Measurements from ENCODE around the gene TMEM44.

Gene TMEM44

DNA sequence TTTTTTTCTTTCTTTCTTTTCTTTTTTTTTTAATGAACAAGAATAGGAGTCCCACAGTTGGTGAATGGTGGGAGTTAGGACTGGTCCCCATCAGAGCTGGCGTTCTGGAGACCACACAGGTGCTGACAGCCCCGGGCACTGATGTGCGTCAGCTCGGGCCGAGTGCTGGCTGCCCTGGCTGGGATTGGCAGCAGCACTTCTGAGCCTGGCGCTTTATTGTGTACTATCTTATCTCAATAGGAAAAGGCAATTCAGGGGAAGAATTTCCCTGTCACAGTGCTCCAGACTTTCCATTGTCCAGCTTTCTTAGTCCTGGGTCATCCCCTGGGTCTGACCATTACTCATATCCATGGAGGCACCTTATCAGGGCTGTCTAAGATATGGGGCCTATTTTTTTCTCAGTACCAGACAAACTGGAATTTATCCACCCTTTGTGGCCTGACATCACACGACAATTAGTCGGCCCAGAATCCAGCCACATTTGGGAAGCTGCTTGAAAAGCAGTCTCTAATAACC, 54.1 kb downstream of the TMEM44 start:
- DNase-seq (ENCODE audit: low read depth in 2 of 2), result no peak

DNA sequence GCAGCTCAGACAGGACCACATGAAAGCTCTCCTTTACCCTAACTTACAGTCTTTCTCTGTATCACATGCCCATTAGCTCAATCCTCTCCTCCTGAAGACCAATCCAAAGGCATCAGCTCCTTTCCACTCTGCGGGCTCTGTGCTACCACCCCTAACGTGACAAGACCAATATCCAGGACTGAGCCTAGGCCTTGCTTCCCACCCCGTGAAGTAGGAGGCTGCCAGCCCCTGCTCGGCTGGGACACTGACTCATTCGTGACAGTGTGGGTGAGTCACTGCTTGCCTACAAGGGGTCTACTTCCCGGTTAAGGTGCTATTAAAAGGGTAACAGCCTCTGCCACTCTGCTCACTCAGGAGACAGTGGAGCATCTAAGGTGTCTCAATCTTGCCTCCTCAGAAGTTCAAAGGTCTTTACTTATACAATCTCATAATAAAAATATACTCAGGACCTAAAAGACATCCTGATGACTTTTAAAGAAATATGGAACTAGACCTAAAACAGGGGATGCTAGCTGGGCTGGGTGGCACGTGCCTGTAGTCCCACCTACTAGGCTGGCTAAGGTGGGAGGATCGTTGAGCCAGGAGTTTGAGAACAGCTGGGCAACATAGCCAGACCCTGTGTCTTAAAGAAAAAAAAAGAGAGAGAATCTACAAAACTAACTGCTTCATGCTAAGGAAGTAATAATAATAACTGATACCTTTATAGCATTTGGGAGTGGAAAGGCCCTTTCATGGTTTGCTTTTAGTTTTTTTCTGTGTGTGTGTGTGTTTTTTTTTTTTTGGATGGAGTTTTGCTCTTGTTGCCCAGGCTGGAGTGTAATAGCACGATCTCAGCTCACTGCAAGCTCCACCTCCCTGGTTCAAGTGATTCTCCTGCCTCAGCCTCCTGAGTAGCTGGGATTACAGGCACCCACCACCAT, 55.0 kb downstream of the TMEM44 start:
- DNase-seq (ENCODE audit: low read depth in 2 of 2), result no peak

DNA sequence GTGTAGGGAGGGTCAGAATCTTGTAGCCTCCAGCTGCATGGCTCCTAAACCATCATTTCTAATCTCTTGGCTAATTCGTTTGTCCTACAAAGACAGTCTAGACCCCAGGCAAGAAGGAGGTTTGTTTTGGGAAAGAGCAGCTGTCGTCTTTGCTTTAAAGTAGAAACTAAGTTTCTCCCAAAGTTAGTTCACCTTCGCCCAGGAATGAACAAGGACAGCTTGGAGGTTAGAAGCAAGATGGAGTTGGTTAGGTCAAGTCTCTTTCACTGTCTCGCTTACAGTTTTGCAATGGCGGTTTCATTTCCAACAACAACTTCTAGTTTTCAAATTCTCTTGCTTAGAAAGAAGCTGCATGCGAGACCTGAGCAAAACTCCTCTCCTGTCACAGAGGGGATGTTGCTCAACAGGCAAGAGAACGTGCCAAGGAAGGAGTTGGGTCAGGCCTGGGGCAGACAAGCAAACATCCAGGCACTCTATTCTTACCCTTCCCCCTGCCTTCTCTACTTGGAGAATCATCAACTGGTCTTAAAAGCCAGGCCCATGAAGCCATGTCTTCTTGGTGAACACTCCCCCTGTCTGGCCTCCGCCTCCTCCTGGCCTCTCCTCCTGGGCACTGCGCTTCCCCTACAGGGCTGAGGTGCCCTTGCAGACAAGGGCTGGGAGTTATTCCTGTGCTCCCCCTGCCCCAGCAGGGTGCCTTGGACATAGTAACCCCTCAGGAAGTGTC, 57.6 kb downstream of the TMEM44 start:
- DNase-seq (ENCODE audit: low read depth in 2 of 2), result no peak

DNA sequence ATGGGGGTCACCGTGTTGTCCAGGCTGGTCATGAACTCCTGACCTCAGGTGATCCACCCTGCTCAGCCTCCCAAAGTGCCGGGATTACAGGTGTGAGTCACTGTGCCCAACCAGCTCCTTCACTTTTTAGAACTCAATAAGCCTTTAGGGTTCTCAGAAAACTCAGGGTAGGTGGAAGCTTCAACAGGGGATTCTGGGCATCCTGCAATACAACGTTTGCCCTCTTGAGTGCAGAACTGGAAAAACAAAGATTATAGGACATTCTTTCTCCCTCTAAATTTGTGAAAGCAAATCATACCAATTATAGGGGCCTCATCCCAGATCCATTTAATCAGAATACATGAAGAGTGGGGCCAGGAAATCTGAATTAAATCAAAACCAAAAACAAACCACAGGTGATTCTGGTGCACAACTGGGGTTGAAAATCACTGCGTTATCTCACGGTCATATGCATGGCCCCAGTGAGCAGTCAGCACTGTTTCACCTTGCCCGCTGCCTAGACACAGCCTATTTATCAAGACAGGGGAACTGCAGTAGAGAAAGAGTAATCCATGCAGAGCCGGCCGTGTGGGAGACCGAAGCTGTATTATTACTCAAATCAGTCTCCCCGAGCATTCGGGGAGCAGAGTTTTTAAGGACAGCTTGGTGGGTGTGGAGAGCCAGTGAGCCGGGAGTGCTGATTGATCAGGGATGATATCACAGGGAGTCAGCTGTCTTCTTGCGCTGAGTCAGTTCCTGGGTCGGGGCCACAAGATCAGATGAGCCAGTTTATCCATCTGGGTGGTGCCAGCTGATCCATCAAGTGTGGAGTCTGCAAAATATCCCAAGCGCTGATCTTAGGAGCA, 58.4 kb downstream of the TMEM44 start:
- no peak for DNase-seq (ENCODE audit: low read depth in 2 of 2)

DNA sequence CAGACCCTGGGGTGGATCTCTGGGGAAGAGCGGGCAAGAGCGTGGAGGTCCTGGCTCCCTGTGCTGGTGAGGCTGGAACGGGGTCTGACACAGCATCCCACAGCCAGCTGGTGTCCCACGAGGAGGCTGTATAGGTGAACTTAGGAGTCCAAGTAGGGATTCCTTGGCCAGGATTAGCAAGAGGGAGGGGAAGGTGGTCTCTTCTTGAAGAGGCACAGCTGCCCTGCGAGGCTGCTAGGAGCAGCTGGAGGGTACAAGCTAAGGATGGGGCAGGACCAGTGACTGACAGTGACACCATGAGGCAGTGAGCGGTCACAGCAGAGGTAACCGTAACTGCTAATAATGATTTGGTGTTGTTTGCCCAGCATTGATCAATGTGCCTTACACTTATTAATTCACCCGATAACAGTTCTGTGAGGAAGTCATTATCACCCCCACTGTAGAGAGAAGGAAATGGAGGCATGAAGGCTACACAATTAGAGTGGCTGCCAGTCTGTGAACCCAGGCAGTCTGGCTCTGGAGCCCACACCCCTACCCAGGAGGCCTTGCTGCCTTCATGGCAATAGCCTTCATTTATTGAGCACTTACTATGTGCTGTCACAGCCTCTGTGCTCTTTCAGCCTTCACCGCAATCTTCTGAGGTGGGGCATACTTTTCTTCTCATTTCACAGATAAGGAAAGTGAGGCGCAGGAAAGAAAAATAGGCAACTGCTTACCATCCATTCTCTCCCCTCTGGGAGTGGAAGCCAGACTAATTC, 59.4 kb downstream of the TMEM44 start:
- no peak for DNase-seq (ENCODE audit: low read depth in 2 of 2)

DNA sequence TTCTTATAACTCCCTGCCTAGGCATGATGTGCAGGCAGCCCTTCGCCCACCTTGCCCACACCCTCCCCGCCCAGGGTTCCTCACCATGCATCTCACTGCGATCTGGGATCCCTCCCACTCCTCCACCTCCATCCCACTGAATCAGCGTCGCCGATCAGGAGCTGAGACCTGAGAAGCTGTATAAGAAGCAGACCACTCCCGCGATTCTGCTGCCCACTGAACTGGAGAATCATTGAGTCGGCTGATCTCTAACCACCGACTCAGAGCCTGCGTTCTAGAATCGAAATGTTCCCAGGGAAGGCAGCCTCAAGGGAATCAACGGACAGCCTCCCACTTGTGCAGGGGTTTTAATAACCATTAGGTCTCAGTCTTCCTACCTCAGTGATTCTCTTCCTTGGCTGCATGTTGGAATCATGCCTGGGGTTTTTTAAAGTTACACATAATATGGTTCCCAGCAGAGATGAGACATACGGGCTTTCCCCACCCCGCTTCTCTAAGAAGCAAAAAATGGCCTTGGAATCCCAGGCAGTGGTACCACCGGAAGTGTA, 60.2 kb downstream of the TMEM44 start:
- no peak for DNase-seq (ENCODE audit: low read depth in 2 of 2)

DNA sequence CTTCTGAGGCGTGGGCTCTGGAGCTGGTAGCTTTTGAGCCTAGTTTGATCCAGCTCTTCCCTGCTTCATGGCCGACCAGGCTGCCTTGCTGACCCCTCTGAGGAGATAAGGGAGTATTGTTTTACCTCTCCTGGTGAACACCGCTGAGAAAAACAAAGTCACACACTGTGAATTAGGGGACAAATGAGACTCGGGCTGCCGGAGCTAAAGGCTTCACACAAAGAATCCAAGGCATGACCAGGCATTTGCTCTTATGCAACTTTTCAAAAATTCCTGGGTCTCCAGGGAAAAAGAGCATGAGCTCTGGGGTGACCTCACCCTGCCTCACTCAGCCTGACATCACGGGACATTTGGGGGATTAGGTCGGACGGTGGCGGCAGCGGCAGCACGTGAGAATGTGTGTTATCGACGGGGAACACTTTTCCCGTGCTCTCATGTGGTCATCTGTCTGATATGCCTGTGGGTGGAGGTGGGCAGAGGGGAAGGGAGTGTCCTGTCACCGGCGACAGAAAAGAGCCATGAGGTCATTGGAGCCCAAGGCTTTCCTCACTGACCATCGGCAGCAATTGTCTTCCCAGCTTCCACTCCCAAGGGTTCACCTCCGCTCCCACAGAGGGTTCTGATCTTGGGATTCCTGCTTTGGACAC, 61.0 kb downstream of the TMEM44 start:
- DNase-seq (ENCODE audit: low read depth in 2 of 2), result no peak

DNA sequence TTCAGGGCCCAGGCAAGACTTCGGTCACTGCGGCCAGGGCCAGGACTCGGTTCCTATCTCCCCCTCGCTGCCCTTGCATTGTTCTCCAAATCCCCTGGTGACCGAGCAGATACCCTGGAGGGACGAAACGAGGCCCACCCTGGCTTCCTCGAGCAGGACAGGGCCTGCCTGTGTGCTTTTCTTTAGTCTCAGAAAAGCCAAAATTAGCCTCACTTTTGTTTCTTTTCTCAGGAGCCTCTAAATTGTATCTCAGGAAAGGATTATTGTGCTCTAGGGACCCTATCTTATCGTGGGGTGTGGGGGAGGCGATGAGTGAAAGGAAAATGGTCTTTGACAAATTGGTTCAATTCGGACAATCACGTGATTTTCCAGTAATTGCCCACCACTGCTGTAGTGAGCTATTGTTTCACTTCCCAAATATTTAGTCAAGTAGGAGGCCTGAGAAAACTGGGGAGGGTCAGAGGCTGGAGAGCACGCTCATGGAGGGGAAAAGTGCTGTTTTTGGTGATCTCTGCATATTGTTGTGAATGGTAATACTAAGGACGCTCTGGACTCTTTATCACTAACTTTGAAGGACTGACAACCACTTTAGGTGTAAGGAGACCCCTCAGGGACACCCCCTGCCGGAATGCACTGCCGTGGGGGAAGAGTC, 61.6 kb downstream of the TMEM44 start:
- DNase-seq (ENCODE audit: low read depth in 2 of 2), result no peak

DNA sequence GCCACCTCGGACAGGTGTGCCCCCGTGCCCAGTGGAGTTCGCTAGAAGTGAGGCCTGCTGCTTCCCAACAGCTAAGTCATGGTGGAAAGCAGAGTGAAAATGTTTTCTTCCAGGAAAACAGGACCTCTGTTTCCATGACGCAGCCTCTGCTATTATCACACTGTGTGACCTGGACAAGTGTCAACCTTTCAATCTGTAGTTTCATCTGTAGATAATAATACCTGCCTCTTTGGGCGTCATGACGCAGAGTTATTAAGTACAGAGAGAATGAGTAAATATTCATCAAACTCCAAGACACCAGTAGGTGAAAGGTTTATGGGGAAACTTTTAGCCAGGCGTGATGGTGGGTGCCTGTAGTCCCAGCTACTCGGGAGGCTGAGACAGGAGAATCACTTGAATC, 62.3 kb downstream of the TMEM44 start:
- DNase-seq (ENCODE audit: low read depth in 2 of 2), result no peak

DNA sequence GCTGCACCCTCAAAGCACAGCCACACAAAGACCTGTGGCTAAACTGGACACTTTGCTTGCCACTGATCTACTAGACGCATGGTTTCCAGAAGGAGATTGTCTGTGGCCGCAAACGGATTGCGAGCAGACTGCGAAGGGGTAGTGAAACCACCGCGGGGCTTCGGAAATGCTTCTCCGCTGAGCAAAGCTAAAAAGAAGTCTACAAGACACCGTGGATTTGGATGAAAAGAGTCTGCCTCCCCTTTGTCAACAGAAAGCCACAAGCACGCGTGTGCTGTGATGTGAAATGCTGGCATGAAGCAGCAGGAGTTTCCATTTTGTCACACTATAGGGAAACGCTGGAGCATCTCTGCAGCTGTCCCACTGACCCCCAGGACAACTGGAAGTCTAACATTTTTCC, 63.0 kb downstream of the TMEM44 start:
- DNase-seq (ENCODE audit: low read depth in 2 of 2), result no peak

DNA sequence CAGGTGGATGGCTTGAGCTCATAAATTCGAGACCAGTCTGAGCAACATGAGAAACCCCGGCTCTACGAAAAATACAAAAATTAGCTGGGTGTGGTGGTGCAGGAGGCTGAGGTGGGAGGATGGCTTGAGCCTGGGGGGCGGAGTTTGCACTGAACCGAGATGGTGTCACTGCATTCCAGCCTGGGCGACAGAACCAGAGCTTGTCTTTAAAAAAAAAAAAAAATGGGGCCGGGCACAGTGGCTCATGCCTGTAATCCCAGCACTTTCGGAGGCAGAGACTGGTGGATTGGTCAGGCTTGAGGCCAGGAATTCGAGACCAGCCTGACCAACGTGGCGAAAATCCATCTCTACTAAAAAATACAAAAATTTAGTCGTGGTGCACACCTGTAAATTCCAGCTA, 64.0 kb downstream of the TMEM44 start:
- DNase-seq (ENCODE audit: low read depth in 2 of 2), result no peak

DNA sequence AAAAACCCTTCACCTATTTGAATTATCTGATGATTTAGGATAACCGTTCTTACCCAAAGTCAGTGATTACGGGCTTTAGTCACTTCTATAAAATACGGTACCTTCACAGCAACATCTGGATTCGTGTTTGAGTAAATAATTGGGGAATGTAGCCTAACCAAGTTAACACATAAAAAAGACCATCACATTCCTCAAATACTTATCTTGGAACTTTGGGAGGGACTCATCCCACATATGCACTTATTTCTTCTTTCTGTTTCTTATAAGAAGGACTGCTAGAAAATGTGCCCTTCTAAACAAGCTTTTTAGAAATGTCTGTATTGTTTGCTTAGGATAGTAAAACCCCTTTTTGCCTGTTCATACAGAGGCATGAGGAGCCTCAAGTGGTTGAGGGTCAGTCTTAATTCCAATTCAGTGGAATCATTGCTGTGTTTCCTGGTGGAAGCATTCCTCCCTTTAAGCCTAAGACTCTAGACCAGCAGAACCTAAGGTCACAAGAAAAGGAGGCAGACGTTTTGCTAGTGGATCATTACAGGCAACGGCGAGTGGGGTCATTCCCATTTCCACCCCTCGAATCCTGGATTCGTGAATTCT, 67.5 kb downstream of the TMEM44 start:
- no peak for DNase-seq (ENCODE audit: low read depth in 2 of 2)

DNA sequence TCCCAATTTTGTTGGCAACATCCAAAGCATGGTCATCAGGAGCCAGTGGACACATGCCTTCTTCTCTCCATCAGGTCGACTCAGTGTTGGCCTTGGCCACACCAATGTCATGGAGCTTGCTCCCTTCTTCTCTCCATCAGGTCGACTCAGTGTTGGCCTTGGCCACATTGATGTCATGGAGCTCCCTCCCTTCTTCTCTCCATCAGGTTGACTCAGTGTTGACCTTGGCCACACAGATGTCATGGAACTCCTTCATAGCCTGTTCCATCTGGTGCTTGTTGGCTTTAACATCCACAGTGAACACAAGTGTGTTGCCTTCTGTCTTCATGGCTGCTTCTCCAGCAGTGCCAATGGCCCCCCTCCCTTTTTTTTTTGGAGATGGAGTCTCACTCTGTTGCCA, 70.2 kb downstream of the TMEM44 start:
- DNase-seq (ENCODE audit: low read depth in 2 of 2), result no peak

DNA sequence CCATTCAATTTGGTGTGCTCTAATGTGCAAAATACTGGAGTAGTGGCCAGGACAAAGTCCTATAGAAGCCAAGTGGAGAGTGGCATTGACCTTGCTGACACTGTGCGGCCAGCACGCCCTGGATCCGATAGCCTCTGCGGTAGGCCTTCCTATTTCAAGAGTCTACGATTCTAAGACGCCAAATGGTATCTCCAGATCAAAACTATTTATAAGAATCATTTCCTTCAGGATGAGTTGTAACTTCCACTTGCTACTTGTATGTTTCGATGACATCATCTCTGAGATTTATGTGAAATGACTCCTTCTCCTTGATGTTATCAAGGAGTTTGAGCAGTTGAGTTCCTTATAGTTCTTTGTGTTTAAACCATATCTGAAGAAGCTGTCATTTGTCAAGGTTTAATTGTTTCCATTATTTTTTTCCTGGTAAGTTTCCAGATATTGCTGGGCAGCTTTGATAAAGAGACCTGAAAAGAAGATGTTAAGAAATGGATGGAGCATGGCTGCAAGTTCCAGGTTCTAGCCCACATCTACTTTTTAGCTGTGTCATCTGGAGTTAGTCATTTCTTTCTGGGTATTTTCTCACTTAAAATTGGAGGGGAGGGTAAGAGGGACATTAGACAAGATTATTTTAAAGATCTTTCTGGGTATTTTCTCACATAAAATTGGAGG, 71.8 kb downstream of the TMEM44 start:
- no peak for DNase-seq (ENCODE audit: low read depth in 2 of 2)

DNA sequence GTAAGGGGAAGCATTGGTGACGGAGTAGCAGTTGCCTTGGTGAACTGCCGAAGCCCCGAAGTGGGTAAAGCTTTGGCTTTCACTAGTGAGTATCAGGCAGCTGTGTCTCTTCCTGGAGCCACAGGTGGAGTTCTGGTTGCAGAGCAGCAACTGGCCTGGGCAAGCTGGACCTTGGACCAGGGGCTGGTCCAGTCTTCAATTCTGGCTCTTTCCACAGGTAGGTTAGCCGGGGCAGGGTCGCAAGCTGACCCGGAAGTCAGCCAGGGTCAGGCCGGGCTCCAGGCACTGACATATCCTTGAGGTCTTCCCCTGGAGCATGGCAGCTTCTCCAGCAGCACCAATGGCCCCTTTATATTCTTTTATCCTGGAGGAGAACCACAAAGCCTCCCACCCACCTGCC, 73.2 kb downstream of the TMEM44 start:
- DNase-seq (ENCODE audit: low read depth in 2 of 2), result no peak

DNA sequence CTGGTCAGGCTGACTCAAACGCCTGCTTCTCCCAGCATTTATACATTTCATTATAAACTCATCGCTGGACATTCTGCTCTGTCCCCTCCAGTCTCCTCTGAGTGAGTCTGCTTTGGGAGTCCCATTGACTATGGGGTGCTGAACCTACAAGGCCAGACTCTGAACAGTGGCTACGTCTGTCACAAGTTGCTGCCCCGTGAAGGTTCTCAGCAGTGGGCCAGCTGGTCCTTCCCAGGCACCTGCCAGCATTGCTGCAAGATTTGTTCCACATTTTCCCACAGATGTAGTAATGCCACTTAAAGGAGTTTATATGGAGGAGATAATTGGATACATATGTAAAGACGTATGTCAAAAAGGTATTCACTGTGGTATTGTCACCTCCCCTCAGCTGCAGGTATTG, 73.7 kb downstream of the TMEM44 start:
- no peak for DNase-seq (ENCODE audit: low read depth in 2 of 2)

DNA sequence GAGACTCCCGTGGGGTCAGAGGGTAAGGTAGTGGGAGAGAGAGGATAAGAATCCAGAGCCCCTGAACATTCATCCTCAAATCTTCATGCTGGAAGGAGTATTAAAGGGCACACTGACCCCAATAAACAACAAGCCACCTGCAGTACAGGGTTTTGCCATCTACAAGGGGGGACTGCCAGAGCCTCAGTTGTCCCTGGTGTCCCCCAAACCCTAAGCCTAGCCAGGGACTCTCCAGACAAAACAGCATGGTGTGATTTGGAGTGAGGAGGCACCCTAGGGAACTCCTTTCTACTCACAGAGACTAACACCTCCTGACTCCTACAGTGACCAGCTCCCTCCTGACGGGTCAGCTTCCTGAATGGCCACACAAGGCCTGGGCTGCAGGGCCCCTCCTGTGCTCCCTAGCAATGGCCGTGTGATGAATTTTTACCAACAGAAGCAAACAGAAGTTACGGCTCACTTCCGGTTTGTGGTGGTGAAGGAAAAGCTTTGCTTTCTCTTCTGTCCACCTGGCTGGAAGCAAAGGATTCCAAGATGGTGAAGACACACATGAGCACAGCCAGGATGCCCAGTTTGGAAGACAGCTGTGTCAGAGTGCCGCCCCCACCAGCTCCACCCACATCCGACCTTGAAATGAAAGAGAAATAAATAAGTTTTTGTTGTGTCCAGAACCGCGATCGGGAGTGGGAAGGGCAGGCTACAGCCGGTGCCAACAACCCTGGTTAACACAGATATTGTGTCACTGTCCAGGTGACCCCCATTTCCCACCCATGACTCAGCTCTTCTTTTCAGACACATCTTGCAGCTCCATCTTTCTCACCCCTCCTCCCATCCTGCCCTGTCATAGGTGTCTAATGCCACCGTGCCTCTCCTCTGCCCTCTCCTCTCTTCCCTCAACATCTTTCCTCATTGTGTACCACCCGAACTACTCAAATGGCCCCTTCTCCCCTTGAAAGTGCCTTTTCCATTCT, 76.8 kb downstream of the TMEM44 start:
- no peak for DNase-seq (ENCODE audit: low read depth in 2 of 2)

Measured in stimulated activated CD4-positive, alpha-beta T cell treated with anti-CD3 and anti-CD28 coated beads, Interleukin-1b, Interleukin-23, amount 100 ng/mL, for 1 hour (primary cell).